GM18909 (cell line): Measurements from ENCODE around the gene SLC6A9.

Experiments
- ATAC-seq: cut with Tn5 transposase; IDR thresholded peaks from one replicate; pipeline ENCODE4 v1.9.1; 2021; ENCODE audit warnings: mild to moderate bottlenecking; ENCODE audit not compliant: unreplicated experiment, poor library complexity

SLC6A9 gene

GRCh38 chr1:43990271-43991199 is 40.7 kb downstream of the SLC6A9 start:
- ATAC-seq, result no peak

GRCh38 chr1:43987159-43987902 is 43.9 kb downstream of the SLC6A9 start:
- no peak for ATAC-seq

GRCh38 chr1:43986712-43987111 is 44.5 kb downstream of the SLC6A9 start:
- ATAC-seq, result no peak

GRCh38 chr1:43985984-43986595 is 45.2 kb downstream of the SLC6A9 start:
- no peak for ATAC-seq

- ATAC-seq, result no peak
These were observed 46.4 kb downstream of the SLC6A9 start for GRCh38 chr1:43984855-43985254.

GRCh38 chr1:43983253-43983899 is 47.9 kb downstream of the SLC6A9 start:
- no peak for ATAC-seq

GRCh38 chr1:43982808-43983207 is 48.5 kb downstream of the SLC6A9 start:
- no peak for ATAC-seq

GRCh38 chr1:43982241-43982640 is 49.0 kb downstream of the SLC6A9 start:
- ATAC-seq, result no peak

GRCh38 chr1:43981636-43982035 is 49.6 kb downstream of the SLC6A9 start:
- ATAC-seq, result no peak

GRCh38 chr1:43981135-43981491 is 50.1 kb downstream of the SLC6A9 start:
- ATAC-seq, result no peak

- ATAC-seq, result no peak
These were observed 50.8 kb downstream of the SLC6A9 start for GRCh38 chr1:43980255-43981134.

GRCh38 chr1:43979528-43980254 is 51.6 kb downstream of the SLC6A9 start:
- ATAC-seq, result no peak

- ATAC-seq, result no peak
These were observed 52.1 kb downstream of the SLC6A9 start for GRCh38 chr1:43979261-43979527.

GRCh38 chr1:43978551-43979260 is 52.6 kb downstream of the SLC6A9 start, which contains the start of gene B4GALT2:
Gene B4GALT2, plus strand, starts transcription at chr1:43979210. Its CDS starts 1,951 bp downstream, at chr1:43981161.
- no peak for ATAC-seq

GRCh38 chr1:43978264-43978550 is 53.1 kb downstream of the SLC6A9 start:
- ATAC-seq, result no peak

GRCh38 chr1:43977376-43978263 is 53.6 kb downstream of the SLC6A9 start:
- ATAC-seq, result no peak

- ATAC-seq, result no peak
These were observed 54.4 kb downstream of the SLC6A9 start for GRCh38 chr1:43976890-43977289.

- no peak for ATAC-seq
These were observed 55.2 kb downstream of the SLC6A9 start for GRCh38 chr1:43976045-43976444.
